HG03066 (cell line): Measurements from ENCODE around the gene ADRA2A.

ENCODE experiments used
- ATAC-seq: cut with Tn5 transposase; IDR thresholded peaks from one replicate; pipeline ENCODE4 v1.9.1; 2021; ENCODE audit warnings: low read depth; ENCODE audit not compliant: unreplicated experiment

ADRA2A gene

GRCh38 chr10:111076682-111077478 lies at the start of gene ADRA2A:
Gene ADRA2A, plus strand, starts transcription at chr10:111077029. Its CDS starts 968 bp downstream, at chr10:111077997.
- ATAC-seq = peak; percentile 23

DNA sequence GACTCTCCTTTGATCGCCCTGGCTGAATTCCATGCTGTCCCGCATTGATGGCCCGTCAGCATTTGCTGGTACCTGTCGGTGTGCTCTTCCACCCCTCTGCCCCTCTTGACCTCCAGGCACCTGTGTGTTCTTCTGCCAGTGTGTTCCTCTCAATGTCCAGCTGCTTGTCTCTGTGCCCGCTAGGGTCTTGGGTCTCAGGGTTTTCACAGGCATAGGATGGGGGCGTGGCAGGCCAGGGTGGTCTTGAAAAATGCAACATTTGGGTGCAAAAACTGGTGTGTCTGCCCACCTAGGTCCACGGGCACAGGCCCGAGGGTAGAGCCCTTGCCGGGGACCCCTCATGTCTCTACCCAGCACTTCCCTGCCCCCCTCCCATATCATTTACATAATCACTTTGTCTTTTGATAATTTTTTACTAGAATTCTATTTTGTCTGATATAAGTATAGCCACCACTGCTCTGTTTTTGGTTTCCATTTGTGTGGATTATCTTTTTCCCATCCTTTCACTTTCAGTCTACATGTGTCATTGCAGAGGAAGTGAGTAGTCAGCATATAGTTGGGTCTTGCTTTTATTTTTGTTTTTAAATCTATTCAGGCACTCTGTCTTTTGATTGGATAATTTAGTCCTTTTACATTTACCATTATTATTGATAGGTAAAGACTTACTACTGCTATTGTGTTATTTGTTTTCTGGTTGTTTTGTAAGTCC lies 46.6 kb upstream of the ADRA2A start:
- no peak for ATAC-seq

GRCh38 chr10:111034598-111035310 lies 42.1 kb upstream of the ADRA2A start:
- no peak for ATAC-seq

DNA sequence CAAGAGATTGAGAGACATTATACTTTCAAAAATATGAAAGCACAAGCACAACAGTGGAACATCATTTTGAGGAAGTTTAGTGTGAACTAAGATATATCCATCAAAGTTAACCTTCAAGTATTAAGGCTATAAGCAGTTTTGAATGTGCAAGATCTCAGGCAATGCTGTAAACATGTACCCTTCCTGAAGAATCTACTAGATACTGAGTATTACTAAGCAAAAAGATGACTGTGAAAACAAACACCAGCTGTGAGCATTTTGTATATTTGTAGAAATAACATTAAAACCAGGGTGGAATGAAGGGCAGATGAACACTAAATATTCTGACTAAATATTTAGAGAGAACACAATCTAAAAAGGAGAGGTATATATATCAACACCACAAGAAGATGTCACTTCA lies 41.3 kb upstream of the ADRA2A start:
- ATAC-seq = no peak

GRCh38 chr10:111037858-111038257 lies 39.0 kb upstream of the ADRA2A start:
- no peak for ATAC-seq

DNA sequence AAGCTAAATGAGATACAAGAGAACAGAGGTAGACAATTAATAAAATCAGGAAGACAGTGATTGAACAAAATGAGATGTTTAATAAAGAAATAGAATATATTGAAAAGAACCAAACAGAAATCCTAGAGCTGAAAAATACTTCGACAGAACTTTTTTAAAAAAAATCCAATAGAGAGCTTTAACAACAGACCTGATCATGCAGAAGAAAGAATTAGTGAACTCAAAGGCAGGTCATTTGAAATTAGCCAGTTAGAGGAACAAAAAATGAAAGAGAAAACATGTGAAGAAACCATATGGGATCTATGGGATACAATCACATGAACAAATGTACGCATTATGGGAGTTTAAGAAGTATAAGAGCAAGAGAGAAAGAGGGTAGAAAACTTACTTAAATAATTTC lies 37.3 kb upstream of the ADRA2A start:
- no peak for ATAC-seq

DNA sequence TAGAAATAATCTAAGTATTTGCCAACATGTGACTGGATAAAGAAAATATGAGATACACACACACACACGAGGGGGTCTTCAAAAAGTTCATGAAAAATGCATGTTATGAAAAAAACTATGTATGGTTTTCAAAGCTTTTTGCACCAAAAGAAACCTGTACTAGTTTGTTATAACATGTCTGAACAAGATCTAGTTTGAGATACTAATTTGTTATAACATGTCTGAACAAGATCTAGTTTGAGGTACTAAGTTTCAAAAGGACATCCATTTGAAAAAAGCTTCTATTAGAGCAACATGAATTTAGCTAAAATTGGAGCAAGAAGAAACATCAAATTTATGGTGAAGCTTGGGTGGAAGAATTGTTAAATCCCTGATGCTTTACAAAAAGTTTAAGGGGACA lies 19.8 kb upstream of the ADRA2A start:
- no peak for ATAC-seq

DNA sequence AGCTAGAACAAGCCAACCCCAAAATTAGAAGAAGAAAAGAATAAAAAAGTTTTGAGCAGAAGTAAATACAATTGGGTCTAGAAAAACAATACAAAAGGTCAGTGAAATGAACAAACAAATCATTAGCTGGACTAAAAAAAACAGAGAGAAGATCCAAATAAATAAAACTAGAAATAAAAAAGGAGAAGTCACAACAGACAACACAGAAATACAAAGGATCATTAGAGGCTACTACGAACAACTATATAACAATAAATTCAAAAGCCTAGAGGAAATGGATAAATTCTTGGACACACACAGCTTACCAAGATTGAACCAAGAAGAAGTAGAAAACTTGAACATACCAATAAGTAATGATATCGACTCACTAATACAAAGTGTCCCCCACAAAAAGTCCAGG lies 13.4 kb upstream of the ADRA2A start:
- ATAC-seq = no peak

- ATAC-seq = no peak
Measured at GRCh38 chr10:111072232-111072631, 4.6 kb upstream of the ADRA2A start.

DNA sequence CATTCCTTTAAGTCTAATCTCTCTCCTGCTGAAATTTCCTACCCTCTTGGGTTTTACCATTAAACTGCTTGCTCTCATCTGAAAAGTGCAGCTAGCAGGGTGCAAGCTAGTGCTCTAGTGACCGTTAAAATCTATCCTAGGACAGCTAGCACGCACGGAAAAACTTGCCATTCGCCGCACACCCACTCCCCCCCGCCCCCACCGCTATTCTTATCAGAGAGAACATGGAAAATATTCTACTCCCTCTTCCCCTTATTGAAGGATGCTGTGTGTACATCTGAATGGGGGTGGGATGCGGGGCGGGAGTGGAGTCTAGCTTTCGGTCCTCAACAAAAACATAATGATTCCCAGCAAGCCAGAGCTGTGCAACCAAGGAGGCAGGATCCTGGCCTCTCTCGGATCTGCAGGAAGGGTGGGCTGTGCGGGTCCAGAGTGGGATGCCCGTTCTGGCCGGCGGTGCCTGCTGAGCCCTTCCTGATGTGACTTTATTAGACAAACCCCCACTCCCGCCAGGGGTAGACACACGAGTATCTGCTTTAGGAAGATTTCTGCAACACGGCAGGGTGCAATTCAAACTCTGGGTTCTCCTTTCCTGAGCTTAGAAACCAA lies 1.1 kb upstream of the ADRA2A start:
- ATAC-seq = no peak

- peak; percentile 59 for ATAC-seq
Measured at GRCh38 chr10:111076191-111076681, 593 bp upstream of the ADRA2A start.

- no peak for ATAC-seq
Measured at GRCh38 chr10:111077479-111077784, 603 bp downstream of the ADRA2A start.

- no peak for ATAC-seq
Measured at GRCh38 chr10:111077785-111078504, 1.1 kb downstream of the ADRA2A start.

DNA sequence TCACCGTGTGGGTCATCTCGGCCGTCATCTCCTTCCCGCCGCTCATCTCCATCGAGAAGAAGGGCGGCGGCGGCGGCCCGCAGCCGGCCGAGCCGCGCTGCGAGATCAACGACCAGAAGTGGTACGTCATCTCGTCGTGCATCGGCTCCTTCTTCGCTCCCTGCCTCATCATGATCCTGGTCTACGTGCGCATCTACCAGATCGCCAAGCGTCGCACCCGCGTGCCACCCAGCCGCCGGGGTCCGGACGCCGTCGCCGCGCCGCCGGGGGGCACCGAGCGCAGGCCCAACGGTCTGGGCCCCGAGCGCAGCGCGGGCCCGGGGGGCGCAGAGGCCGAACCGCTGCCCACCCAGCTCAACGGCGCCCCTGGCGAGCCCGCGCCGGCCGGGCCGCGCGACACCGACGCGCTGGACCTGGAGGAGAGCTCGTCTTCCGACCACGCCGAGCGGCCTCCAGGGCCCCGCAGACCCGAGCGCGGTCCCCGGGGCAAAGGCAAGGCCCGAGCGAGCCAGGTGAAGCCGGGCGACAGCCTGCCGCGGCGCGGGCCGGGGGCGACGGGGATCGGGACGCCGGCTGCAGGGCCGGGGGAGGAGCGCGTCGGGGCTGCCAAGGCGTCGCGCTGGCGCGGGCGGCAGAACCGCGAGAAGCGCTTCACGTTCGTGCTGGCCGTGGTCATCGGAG lies 1.8 kb downstream of the ADRA2A start:
- ATAC-seq = no peak

DNA sequence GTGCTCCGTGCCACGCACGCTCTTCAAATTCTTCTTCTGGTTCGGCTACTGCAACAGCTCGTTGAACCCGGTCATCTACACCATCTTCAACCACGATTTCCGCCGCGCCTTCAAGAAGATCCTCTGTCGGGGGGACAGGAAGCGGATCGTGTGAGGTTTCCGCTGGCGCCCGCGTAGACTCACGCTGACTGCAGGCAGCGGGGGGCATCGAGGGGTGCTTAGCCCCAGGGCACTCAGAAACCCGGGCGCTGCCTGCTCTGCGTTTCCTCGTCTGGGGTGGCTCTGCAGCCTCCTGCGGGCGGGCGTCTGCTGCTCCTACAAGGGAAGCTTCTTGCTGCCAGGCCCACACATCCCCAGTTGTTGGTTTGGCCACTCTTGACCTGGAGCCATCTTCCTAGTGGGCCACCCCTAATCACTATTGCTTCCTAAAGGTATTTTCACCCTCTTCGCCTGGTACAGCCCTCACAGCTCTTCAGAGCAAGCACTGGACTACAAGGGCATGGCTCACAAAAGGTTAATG lies 2.5 kb downstream of the ADRA2A start:
- ATAC-seq = no peak

DNA sequence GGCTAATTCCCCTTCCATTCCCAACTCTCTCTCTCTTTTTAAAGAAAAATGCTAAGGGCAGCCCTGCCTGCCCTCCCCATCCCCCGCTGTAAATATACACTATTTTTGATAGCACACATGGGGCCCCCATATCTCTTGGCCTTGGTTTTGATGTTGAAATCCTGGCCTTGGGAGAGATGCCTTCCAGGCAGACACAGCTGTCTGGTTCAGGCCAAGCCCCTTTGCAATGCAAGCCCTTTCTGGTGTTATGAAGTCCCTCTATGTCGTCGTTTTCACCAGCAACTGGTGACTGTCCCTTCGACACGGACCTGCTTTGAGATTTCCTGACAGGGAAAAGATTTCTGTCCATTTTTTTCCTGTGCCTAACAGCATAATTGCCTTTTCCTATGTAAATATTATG lies 3.0 kb downstream of the ADRA2A start:
- no peak for ATAC-seq

DNA sequence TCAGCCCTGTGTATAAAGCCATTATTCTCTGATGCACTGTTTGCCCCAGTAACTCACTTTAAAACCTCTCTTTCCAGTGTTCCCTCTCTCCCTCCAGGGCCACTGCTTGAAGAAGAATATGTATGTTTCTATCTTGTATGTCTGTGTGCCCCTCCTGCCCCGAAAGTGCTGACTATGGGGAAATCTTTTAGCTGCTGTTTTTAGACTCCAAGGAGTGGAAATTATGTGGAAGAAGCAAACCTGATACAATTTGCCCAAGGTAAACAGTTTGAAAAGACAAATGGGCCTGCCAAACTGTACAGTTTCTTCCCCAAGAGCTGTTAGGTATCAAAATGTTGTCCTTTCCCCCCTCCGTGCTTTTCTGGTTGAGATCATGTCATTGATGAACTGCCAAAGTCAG lies 3.4 kb downstream of the ADRA2A start:
- ATAC-seq = no peak

GRCh38 chr10:111081595-111081994 lies 4.8 kb downstream of the ADRA2A start:
- ATAC-seq = no peak

- ATAC-seq = no peak
Measured at GRCh38 chr10:111082102-111082975, 5.5 kb downstream of the ADRA2A start.
